Heart left ventricle (tissue), 13 donors: ENCODE data around the gene SPEG.

Experiments
- POLR2A ChIP-seq, 2 donors: fragments of 450-650 bp; IDR thresholded peaks; one replicate each; pipeline ENCODE4 v1.6.1; 2017; ENCODE audit warnings: antibody characterized with exemption in 2 of 2, mild to moderate bottlenecking in 2 of 2, moderate library complexity in 2 of 2
- TF ChIP-seq, protein P1 (sequence below), 12 donors: fragments of 200-600 bp; sonication (generic) in 4 of 12; IDR thresholded peaks; one replicate each; pipeline versions ENCODE4 v1.5.0 to v1.8.0; 2018 to 2022; ENCODE audit warnings: antibody characterized with exemption in 12 of 12, mild to moderate bottlenecking in 5 of 12
- donor health status: ischemic (EF 13 %, LVEDD 7.1; RV severe dilation, severe dysfunction).
- donor health status: DM: no; HTN: yes; CAD: no.
- donor health status: DM: no; HTN: no; CAD: no.
- donor health status: ischemic (EF 25% LVEDD 6.9; RV normal size, moderate dysfunction).
- donor health status: ischemic (EF 25% LVEDD 5.7; RV mildly dilated, moderate dysfunction).
- donor health status: ischemic (EF 35%, LVEDD 5.7; RV mildly dilated, moderate dysfunction).
- donor health status: nonischemic (EF 11% LVEDD 7.7; RV severe dilation, severe dysfunction).
- donor health status: DM: yes; HTN: yes; CAD: no.
- donor health status: PGD.
- donor health status: ischemic (EF 29% LVEDD 5.4; RV normal size, mild dysfunction).
- donor health status: nonischemic (EF 23%, LVEDD 6.1; RV moderate dilation, normal function).

DNA sequence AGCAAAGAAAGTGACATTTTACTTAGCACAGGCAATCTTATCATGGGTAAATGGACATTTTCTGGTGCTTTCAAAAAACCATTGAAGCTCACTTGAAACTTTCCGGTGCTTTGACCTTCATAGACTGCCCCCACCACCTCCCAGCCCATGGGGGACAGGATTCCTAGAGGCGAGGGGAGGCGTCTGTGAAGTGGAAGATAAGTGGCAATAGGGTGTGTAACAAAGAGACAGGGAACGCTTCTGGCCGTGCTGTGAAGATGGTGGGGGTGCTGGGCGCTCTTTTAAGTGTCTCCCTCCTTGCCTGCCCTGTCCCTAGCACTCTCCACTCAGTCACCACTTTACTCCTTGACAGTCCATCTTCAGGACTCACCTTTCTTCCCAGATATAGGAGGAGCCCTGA, 40.6 kb downstream of the SPEG start:
- TF ChIP-seq, protein P1, sequence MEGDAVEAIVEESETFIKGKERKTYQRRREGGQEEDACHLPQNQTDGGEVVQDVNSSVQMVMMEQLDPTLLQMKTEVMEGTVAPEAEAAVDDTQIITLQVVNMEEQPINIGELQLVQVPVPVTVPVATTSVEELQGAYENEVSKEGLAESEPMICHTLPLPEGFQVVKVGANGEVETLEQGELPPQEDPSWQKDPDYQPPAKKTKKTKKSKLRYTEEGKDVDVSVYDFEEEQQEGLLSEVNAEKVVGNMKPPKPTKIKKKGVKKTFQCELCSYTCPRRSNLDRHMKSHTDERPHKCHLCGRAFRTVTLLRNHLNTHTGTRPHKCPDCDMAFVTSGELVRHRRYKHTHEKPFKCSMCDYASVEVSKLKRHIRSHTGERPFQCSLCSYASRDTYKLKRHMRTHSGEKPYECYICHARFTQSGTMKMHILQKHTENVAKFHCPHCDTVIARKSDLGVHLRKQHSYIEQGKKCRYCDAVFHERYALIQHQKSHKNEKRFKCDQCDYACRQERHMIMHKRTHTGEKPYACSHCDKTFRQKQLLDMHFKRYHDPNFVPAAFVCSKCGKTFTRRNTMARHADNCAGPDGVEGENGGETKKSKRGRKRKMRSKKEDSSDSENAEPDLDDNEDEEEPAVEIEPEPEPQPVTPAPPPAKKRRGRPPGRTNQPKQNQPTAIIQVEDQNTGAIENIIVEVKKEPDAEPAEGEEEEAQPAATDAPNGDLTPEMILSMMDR (IDR thresholded peaks at IDR 0.05), result no peak
- TF ChIP-seq POLR2A (IDR thresholded peaks at IDR 0.05), result no peak
